HCT116 (cell line): Measurements from ENCODE around the gene BSN. TPM values are rescaled to one million over a fixed set of nuclear protein-coding genes. Genes with fewer than 3 reads are reported as not detected.

Experiments used
- ATAC-seq: fragments of 200-7000 bp; cut with Tn5 transposase; 2 replicates; pipeline ENCODE4 v1.9.1; 2020; ENCODE audit warnings: mild to moderate bottlenecking, moderate library complexity
- BruUV-seq: library from RNA; stranded (reverse); fragments of 400-500 nt; replicated peaks from 2 replicates; lab custom pipeline; 2021; lab: Mats Ljungman, UMichigan
- CTCF ChIA-PET: fragments of 300-600 bp; sonication (Branson Sonifier 250); formaldehyde crosslinking; loops from one replicate; lab custom pipeline; 2021; ENCODE audit warnings: antibody characterized with exemption; lab: Charles Lee
- POLR2A ChIA-PET: fragments of 300-600, 350-600 bp; sonication (Branson Sonifier 250); formaldehyde crosslinking; loops from one replicate; lab custom pipeline; 2021; ENCODE audit warnings: antibody characterized with exemption; lab: Charles Lee
- RAD21 ChIA-PET, 2 experiments: fragments of 300-600 bp; sonication (Branson Sonifier 250); formaldehyde crosslinking; loops; one replicate each; lab custom pipeline; 2023; ENCODE audit warnings: low total read pairs in 2 of 2; ENCODE audit not compliant: uncharacterized antibody in 2 of 2, unreplicated experiment in 2 of 2, low non-redundant PET in 1 of 2; lab: Charles Lee
- DNase-seq: peaks from one replicate; pipeline ENCODE4 v3.0.0-alpha.2; 2010; ENCODE audit warnings: low read depth, low spot score
- H2AFZ ChIP-seq: fragments of 200-600 bp; shearing (Covaris generic), sonication (generic); 2 replicates; pipeline ENCODE4 v1.6.1; 2017; ENCODE audit warnings: low read depth, mixed run types, mixed read lengths, antibody characterized with exemption, low read length; ENCODE audit not compliant: poor library complexity, severe bottlenecking
- H3K27ac ChIP-seq: 2 replicates; pipeline ENCODE4 v1.5.1; 2012; ENCODE audit warnings: low read depth, low read length
- H3K27me3 ChIP-seq: fragments of 200-600 bp; sonication (generic); 2 replicates; pipeline ENCODE4 v1.6.1; 2016; ENCODE audit warnings: mixed run types, low read length, mixed read lengths; ENCODE audit not compliant: insufficient read depth
- H3K36me3 ChIP-seq, 2 experiments: fragments of 200-500 bp in 1 of 2; fragments of 200-600 bp in 1 of 2; sonication (Bioruptor generic) in 1 of 2; sonication (generic) in 1 of 2; 2 replicates each; pipeline versions ENCODE4 v1.5.1 to v1.6.1; 2014 to 2016; ENCODE audit warnings: low read length in 2 of 2, inconsistent platforms in 1 of 2, mixed read lengths in 1 of 2, mixed run types in 1 of 2; ENCODE audit not compliant: insufficient read depth in 2 of 2, control insufficient read depth in 1 of 2
- H3K4me1 ChIP-seq, 2 experiments: fragments of 200-600 bp in 1 of 2; sonication (generic) in 1 of 2; 2 replicates each; pipeline versions ENCODE4 v1.5.1 to v1.6.1; 2012 to 2017; ENCODE audit warnings: low read length in 2 of 2, inconsistent platforms in 1 of 2, mild to moderate bottlenecking in 1 of 2, mixed read lengths in 1 of 2, mixed run types in 1 of 2, moderate library complexity in 1 of 2; ENCODE audit not compliant: insufficient read depth in 2 of 2, control insufficient read depth in 1 of 2
- H3K4me2 ChIP-seq: fragments of 200-600 bp; sonication (generic); 2 replicates; pipeline ENCODE4 v1.6.1; 2017; ENCODE audit warnings: mixed run types, low read length, mixed read lengths
- H3K4me3 ChIP-seq, 2 experiments: fragments of 200-600 bp in 1 of 2; sonication (generic) in 1 of 2; replicated peaks in 1 of 2; 2 replicates each; pipeline ENCODE4 v1.5.1; 2011 to 2016; ENCODE audit warnings: low read length in 2 of 2, control low read depth in 1 of 2, low read depth in 1 of 2, mild to moderate bottlenecking in 1 of 2, mixed read lengths in 1 of 2, mixed run types in 1 of 2
- H3K79me2 ChIP-seq: fragments of 200-600 bp; sonication (generic); 2 replicates; pipeline ENCODE4 v1.6.1; 2017; ENCODE audit warnings: mild to moderate bottlenecking, mixed run types, low read length, moderate library complexity, mixed read lengths; ENCODE audit not compliant: insufficient read depth
- H3K9ac ChIP-seq: fragments of 200-600 bp; sonication (generic); 2 replicates; pipeline ENCODE4 v1.6.1; 2016; ENCODE audit warnings: low read length, mixed read lengths
- H3K9me2 ChIP-seq: fragments of 200-600 bp; sonication (generic), shearing (Covaris generic); 2 replicates; pipeline ENCODE4 v1.6.1; 2017; ENCODE audit warnings: mixed run types, mild to moderate bottlenecking, moderate library complexity; ENCODE audit not compliant: insufficient read depth
- H3K9me3 ChIP-seq, 2 experiments: fragments of 200-500 bp in 1 of 2; fragments of 200-600 bp in 1 of 2; sonication (Bioruptor generic) in 1 of 2; sonication (generic) in 1 of 2; 2 replicates each; pipeline ENCODE4 v1.6.1; 2014 to 2017; ENCODE audit warnings: low read length in 2 of 2, mixed read lengths in 2 of 2, inconsistent platforms in 1 of 2, low read depth in 1 of 2, mild to moderate bottlenecking in 1 of 2, mixed run types in 1 of 2, moderate library complexity in 1 of 2; ENCODE audit not compliant: control insufficient read depth in 1 of 2, insufficient read depth in 1 of 2
- H4K20me1 ChIP-seq: fragments of 200-600 bp; sonication (generic), shearing (Covaris generic); 2 replicates; pipeline ENCODE4 v1.6.1; 2017; ENCODE audit warnings: mixed run types, mild to moderate bottlenecking, moderate library complexity; ENCODE audit not compliant: insufficient read depth
- CEBPB ChIP-seq: IDR thresholded peaks from 2 replicates; pipeline ENCODE4 v1.6.1; 2012; ENCODE audit warnings: low read depth
- FOSL1 ChIP-seq: IDR thresholded peaks from 2 replicates; pipeline ENCODE4 v1.6.1; 2012; ENCODE audit warnings: low read depth
- RAD21 ChIP-seq: IDR thresholded peaks from 2 replicates; pipeline ENCODE4 v1.6.1; 2012; ENCODE audit warnings: low read depth, mild to moderate bottlenecking
- SRF ChIP-seq: IDR thresholded peaks from 2 replicates; pipeline ENCODE4 v1.6.1; 2012; ENCODE audit warnings: low read depth
- YY1 ChIP-seq: IDR thresholded peaks from 2 replicates; pipeline ENCODE4 v1.6.1; 2011; ENCODE audit warnings: low read length, low read depth, moderate library complexity, mild to moderate bottlenecking; ENCODE audit not compliant: insufficient replicate concordance; ENCODE audit errors: extremely low read depth
- intact Hi-C: fragments of 100-400 bp; cut with micrococcal nuclease; formaldehyde crosslinking; loops from 2 replicates; pipeline ENCODE4 v1.10.0; 2022
- total RNA-seq: library from RNA; stranded (reverse); gene quantifications from one replicate; pipeline ENCODE4 v1.2.1, GENCODE V29; 2021; ENCODE audit not compliant: unreplicated experiment
- TF ChIP-seq, protein P1 (sequence below): IDR thresholded peaks from 2 replicates; pipeline ENCODE4 v1.6.1; 2012; ENCODE audit warnings: low read depth
- TF ChIP-seq, protein P2 (sequence below): IDR thresholded peaks from 2 replicates; pipeline ENCODE4 v1.6.1; 2012
- TF ChIP-seq, protein P3 (sequence below), 3 experiments: fragments of 200-600 bp in 1 of 3; sonication (generic) in 1 of 3; IDR thresholded peaks in 2 of 3; conservative IDR thresholded peaks in 1 of 3; 2 replicates each; pipeline ENCODE4 v1.5.1; 2012 to 2017; ENCODE audit warnings: low read depth in 2 of 3, low read length in 2 of 3, antibody characterized with exemption in 1 of 3, borderline replicate concordance in 1 of 3, control low read depth in 1 of 3, mild to moderate bottlenecking in 1 of 3, mixed read lengths in 1 of 3, mixed run types in 1 of 3, moderate library complexity in 1 of 3; ENCODE audit not compliant: insufficient read depth in 1 of 3

BSN gene
- total RNA-seq, 1 experiment from 2014 or later = 1.5 TPM

DNA sequence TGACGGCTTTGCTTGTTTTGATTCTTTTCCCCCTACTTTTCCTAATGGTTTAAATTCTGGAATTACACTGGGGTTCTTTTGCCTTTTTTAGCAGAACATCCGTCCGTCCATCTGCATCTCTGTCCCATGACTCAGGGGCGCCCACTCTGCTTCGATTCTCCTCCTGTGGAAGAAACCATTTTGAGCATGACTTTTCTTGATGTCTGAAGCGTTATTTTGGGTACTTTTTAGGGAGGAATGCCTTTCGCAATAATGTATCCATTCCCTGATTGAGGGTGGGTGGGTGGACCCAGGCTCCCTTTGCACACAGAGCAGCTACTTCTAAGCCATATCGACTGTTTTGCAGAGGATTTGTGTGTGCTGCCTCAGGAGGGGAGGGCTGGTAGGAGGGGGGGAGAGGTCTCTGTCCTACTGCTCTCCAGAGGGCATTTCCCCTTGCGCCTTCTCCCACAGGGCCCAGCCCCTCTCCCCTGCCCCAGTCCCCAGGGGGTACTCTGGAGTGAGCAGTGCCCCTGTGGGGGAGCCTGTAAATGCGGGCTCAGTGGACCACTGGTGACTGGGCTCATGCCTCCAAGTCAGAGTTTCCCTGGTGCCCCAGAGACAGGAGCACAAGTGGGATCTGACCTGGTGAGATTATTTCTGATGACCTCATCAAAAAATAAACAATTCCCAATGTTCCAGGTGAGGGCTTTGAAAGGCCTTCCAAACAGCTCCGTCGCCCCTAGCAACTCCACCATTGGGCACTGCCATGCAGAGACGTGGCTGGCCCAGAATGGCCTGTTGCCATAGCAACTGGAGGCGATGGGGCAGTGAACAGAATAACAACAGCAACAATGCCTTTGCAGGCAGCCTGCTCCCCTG, 19.5 kb upstream of the BSN start:
- Histone ChIP-seq H3K27ac (no peak overlapping the region), H3K9me2 (no peaks in the 10 kb centered on the region), H3K36me3 (peaks cover 12 to 25% of the 10 kb centered on the region in 2 experiments; a peak in 3 of 4 replicates), H3K4me3 (no peak overlapping the region), H4K20me1 (no peaks in the 10 kb centered on the region), H3K4me2 (no peak overlapping the region), H3K27me3 (no peaks in the 10 kb centered on the region), H3K9me3 (no peaks in the 10 kb centered on the region), H3K9ac (no peak overlapping the region), H3K79me2 (no peaks in the 10 kb centered on the region), H3K4me1 (peaks cover 0 to 13% of the 10 kb centered on the region in 2 experiments; a peak in 1 of 4 replicates), H2AFZ (no peak overlapping the region)
- TF ChIP-seq FOSL1 = no peak
- TF ChIP-seq YY1 = no peak
- TF ChIP-seq SRF = no peak
- TF ChIP-seq, protein P1, sequence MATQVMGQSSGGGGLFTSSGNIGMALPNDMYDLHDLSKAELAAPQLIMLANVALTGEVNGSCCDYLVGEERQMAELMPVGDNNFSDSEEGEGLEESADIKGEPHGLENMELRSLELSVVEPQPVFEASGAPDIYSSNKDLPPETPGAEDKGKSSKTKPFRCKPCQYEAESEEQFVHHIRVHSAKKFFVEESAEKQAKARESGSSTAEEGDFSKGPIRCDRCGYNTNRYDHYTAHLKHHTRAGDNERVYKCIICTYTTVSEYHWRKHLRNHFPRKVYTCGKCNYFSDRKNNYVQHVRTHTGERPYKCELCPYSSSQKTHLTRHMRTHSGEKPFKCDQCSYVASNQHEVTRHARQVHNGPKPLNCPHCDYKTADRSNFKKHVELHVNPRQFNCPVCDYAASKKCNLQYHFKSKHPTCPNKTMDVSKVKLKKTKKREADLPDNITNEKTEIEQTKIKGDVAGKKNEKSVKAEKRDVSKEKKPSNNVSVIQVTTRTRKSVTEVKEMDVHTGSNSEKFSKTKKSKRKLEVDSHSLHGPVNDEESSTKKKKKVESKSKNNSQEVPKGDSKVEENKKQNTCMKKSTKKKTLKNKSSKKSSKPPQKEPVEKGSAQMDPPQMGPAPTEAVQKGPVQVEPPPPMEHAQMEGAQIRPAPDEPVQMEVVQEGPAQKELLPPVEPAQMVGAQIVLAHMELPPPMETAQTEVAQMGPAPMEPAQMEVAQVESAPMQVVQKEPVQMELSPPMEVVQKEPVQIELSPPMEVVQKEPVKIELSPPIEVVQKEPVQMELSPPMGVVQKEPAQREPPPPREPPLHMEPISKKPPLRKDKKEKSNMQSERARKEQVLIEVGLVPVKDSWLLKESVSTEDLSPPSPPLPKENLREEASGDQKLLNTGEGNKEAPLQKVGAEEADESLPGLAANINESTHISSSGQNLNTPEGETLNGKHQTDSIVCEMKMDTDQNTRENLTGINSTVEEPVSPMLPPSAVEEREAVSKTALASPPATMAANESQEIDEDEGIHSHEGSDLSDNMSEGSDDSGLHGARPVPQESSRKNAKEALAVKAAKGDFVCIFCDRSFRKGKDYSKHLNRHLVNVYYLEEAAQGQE = no peak
- TF ChIP-seq, protein P2, sequence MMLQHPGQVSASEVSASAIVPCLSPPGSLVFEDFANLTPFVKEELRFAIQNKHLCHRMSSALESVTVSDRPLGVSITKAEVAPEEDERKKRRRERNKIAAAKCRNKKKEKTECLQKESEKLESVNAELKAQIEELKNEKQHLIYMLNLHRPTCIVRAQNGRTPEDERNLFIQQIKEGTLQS = no peak
- TF ChIP-seq CEBPB = no peak
- TF ChIP-seq, protein P3, sequence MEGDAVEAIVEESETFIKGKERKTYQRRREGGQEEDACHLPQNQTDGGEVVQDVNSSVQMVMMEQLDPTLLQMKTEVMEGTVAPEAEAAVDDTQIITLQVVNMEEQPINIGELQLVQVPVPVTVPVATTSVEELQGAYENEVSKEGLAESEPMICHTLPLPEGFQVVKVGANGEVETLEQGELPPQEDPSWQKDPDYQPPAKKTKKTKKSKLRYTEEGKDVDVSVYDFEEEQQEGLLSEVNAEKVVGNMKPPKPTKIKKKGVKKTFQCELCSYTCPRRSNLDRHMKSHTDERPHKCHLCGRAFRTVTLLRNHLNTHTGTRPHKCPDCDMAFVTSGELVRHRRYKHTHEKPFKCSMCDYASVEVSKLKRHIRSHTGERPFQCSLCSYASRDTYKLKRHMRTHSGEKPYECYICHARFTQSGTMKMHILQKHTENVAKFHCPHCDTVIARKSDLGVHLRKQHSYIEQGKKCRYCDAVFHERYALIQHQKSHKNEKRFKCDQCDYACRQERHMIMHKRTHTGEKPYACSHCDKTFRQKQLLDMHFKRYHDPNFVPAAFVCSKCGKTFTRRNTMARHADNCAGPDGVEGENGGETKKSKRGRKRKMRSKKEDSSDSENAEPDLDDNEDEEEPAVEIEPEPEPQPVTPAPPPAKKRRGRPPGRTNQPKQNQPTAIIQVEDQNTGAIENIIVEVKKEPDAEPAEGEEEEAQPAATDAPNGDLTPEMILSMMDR (IDR thresholded peaks at IDR 0.05 in 2 of 3, conservative IDR thresholded peaks at IDR 0.05 in 1 of 3; ENCODE audit: borderline replicate concordance in 1 of 3, insufficient read depth in 1 of 3, low read depth in 2 of 3, low read length in 2 of 3) = no peak
- no peak for TF ChIP-seq RAD21
- ChIA-PET CTCF (no interaction called here), RAD21 (interaction anchor here in 1 of 2 experiments (0.6 kb wide), 1 partner anchor 505 kb away, joined by 3 read pairs; the partner anchor contains the start of gene IMPDH2), POLR2A (no interaction called here)
- no peak for DNase-seq
- intact Hi-C loops = no loop called here
- BruUV-seq = no TSS peak
- no peak for ATAC-seq
